ENCODE data around the gene IFT57. TPM values are rescaled to one million over a fixed set of nuclear protein-coding genes. Genes with fewer than 3 reads are reported as not detected.

IFT57 gene, protein sequence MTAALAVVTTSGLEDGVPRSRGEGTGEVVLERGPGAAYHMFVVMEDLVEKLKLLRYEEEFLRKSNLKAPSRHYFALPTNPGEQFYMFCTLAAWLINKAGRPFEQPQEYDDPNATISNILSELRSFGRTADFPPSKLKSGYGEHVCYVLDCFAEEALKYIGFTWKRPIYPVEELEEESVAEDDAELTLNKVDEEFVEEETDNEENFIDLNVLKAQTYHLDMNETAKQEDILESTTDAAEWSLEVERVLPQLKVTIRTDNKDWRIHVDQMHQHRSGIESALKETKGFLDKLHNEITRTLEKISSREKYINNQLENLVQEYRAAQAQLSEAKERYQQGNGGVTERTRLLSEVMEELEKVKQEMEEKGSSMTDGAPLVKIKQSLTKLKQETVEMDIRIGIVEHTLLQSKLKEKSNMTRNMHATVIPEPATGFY
- total RNA-seq (2011; cell fraction: chromatin; rRNA removed; ENCODE audit: low replicate concordance) = 4.7 and 9.7 TPM in 2 replicates
- 2.3 and 3.9 TPM in 2 replicates for total RNA-seq (2011; cell fraction: nucleolus; rRNA removed)
- total RNA-seq (2011; cell fraction: nucleoplasm; rRNA removed) = 3.1 and 8.5 TPM in 2 replicates
- total RNA-seq (2014; rRNA removed) (9.9 and 18.4 TPM in 2 replicates), total RNA-seq (2014; rRNA removed; fragmentation: Illumina TruSeq; extraction: Trizol) (9.0 and 9.7 TPM in 2 replicates), total RNA-seq (2015; rRNA removed; fragmentation: Illumina TruSeq; extraction: Trizol) (10.1 and 13.0 TPM in 2 replicates), total RNA-seq (2021) (10.9 and 12.9 TPM in 2 replicates), polyA plus RNA-seq (2011; rRNA removed) (15.3 and 20.1 TPM in 2 replicates), polyA plus RNA-seq (2014; fragmentation: Illumina TruSeq; extraction: Trizol) (9.7 and 10.6 TPM in 2 replicates), polyA plus RNA-seq (2014; fragmentation: Nextera tagmentation; extraction: Ambion mirVana) (1 to 10 TPM; 1.5 to 2.1 TPM), polyA plus RNA-seq (2014; rRNA removed) (9.6 and 15.1 TPM in 2 replicates), polyA minus RNA-seq (2011; rRNA and poly(A)+ RNA removed) (10.4 and 12.3 TPM in 2 replicates), Bru-seq, nascent RNA (percentile 54 among the genes with signal in this experiment), BruChase-seq, experiment 1, labeled RNA remaining after a 2-hour chase (percentile 52 among the genes with signal in this experiment), BruChase-seq, experiment 2, labeled RNA remaining after a 6-hour chase (percentile 54 among the genes with signal in this experiment)
- polyA plus RNA-seq (2011; cell fraction: cytosol; rRNA removed) = 7.0 and 9.5 TPM in 2 replicates
- 9.3 and 12.3 TPM in 2 replicates for polyA plus RNA-seq (2011; cell fraction: nucleus; rRNA removed)
- 10.4 and 10.9 TPM in 2 replicates for polyA plus RNA-seq (2012)
- polyA minus RNA-seq (2011; cell fraction: cytosol; rRNA and poly(A)+ RNA removed) = 14.7 and 15.6 TPM in 2 replicates
- 10.4 and 20.4 TPM in 2 replicates for polyA minus RNA-seq (2011; cell fraction: nucleus; rRNA and poly(A)+ RNA removed)
- long read RNA-seq, experiment 1, transcript IFT57-201 (11 exons, 3,203 nt) = major isoform, 29 of 35 reads
- long read RNA-seq, experiment 1, partial matches to known transcripts = 1 of 35 reads
- long read RNA-seq, experiment 1, other reads (novel, unspliced or antisense) = 3 of 35 reads
- long read RNA-seq, experiment 2, transcript IFT57-201 (11 exons, 3,203 nt) = major isoform, 7 of 10 reads
- long read RNA-seq, experiment 2, partial matches to known transcripts = 1 of 10 reads
- long read RNA-seq, experiment 2, other reads (novel, unspliced or antisense) = 2 of 10 reads
- long read RNA-seq, experiment 3, transcript IFT57-201 (11 exons, 3,203 nt) = major isoform, 5 of 13 reads
- long read RNA-seq, experiment 3, partial matches to known transcripts = 7 of 13 reads
- long read RNA-seq, experiment 3, other reads (novel, unspliced or antisense) = 1 of 13 reads

DNA sequence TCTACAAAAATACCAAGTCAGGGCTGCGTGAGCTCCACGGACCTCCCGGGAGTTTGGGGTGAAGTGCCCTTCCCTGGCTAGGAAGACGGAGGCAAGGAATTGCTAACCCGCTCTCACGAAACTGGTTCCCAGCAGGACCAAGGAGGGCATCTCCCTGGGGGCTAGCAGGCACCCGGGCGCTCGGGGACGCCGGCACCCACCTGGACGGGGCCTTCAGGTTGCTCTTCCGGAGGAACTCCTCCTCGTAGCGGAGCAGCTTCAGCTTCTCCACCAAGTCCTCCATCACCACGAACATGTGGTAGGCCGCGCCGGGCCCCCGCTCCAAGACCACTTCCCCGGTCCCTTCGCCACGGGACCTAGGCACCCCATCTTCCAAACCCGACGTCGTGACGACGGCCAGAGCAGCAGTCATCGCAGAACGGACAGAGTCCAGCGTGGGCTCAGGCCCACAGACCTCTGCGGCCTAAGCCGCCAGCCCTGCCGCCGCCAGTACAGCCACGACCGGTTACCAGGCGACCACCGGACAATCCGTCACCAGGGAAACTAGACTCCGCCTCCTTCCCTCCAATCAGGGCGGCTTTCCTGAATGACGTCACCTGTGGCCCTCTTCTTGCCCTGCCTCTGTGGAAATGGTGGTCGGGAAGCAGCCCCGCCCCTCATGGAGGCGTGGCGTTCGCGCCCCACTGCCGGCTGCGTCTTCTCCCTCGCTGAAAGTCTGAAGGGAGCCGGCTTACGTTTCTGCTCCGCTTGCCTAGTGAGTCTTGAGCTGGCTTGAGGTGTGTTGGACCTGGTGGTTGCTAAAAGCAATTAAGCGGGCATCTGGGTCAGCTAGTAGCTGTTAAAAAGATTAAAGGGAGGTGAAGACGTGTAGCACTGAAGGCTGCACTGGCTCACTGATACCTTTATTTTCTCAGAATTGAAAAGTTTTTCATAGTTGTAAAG is at the start of gene IFT57:
Gene IFT57, minus strand, starts transcription at position 514 of the 942 bp plus-strand sequence. Its CDS starts 102 bp downstream, at position 412.
- Histone ChIP-seq H3K9ac (ENCODE audit: insufficient read depth in 1 of 2, low read depth in 2 of 2, low read length in 2 of 2) (peak within 1 kb of the TSS; percentile 66 to 93), H3K9me1 (ENCODE audit: control insufficient read depth, insufficient read depth, low read length) (no peaks in the 10 kb centered on the region), H3K4me1 (replicated peaks in 1 of 2; ENCODE audit: control insufficient read depth in 2 of 2, insufficient read depth in 2 of 2, low read length in 2 of 2) (peaks cover 4 to 6% of the 10 kb centered on the region in 2 experiments; a peak in 2 of 5 replicates), H3K36me3 (ENCODE audit: control insufficient read depth, insufficient read depth, low read length) (no peaks in the 10 kb centered on the region), H2AFZ (ENCODE audit: low read depth, low read length) (peak within 1 kb of the TSS; percentile 95), H3K4me2 (ENCODE audit: insufficient read depth, low read length) (peak within 1 kb of the TSS; percentile 85), H3K27me3 (ENCODE audit: control insufficient read depth in 2 of 2, insufficient read depth in 2 of 2, low read length in 2 of 2) (no peaks in the 10 kb centered on the region), H3K79me2 (ENCODE audit: control insufficient read depth, insufficient read depth, low read length) (no peaks in the 10 kb centered on the region), H4K20me1 (replicated peaks; ENCODE audit: control insufficient read depth, insufficient read depth, low read length) (no peaks in the 10 kb centered on the region), H3K9me3 (replicated peaks; ENCODE audit: control insufficient read depth, insufficient read depth, low read depth, low read length) (no peaks in the 10 kb centered on the region), H3K27ac (ENCODE audit: extremely low read depth, low read depth, low read length) (peak within 1 kb of the TSS; percentile 63; the same call in 2 of the 3 replicates), H3K4me3 (peak within 1 kb of the TSS; percentile 66)
- CTCF ChIA-PET (ENCODE audit: low intra/inter-chr PET ratio) = no interaction called here
- DNase-seq (ENCODE audit: extremely low read depth in 1 of 4, low spot score in 3 of 4) (peak; percentile 91 to 95 (median 92)), FAIRE-seq (peak; percentile 98), ATAC-seq (peak; percentile 98)
- WGBS (ENCODE audit: insufficient coverage, low coverage, missing lambda C conversion rate) = 1% methylated on average over 43 of the region's 57 CpGs
- BruUV-seq (replicated peaks) = TSS peak; percentile 63
- intact Hi-C loops (cut with micrococcal nuclease) = no loop called here
- POLR2A ChIA-PET = interaction anchor here (0.7 to 1.2 kb wide), 3 partner anchors 33 to 187 kb away, joined by 3 read pairs; no protein-coding TSS in a partner anchor
- in situ Hi-C loops (cut with MboI) = no loop called here
- TF ChIP-seq SIN3A (IDR thresholded peaks at IDR 0.05; ENCODE audit: borderline replicate concordance in 2 of 2, control insufficient read depth in 1 of 2, low read depth in 2 of 2, low read length in 2 of 2) = peak in 1 of 2 experiments; percentile 37; a peak in 1 of 4 replicates
- TF ChIP-seq JUN (IDR thresholded peaks at IDR 0.05; ENCODE audit: borderline replicate concordance, low read depth, low read length) = 0 out of 2 replicates have a peak, but pooled peaks have one; percentile 60
- peak; percentile 85 for TF ChIP-seq JUN (CRISPR knock-in tag; IDR thresholded peaks at IDR 0.05; ENCODE audit: borderline replicate concordance)
- no peak for TF ChIP-seq ZNF407 (IDR thresholded peaks at IDR 0.05; ENCODE audit: low read depth)
